ENCODE results near the gene CD99L2.

DNA sequence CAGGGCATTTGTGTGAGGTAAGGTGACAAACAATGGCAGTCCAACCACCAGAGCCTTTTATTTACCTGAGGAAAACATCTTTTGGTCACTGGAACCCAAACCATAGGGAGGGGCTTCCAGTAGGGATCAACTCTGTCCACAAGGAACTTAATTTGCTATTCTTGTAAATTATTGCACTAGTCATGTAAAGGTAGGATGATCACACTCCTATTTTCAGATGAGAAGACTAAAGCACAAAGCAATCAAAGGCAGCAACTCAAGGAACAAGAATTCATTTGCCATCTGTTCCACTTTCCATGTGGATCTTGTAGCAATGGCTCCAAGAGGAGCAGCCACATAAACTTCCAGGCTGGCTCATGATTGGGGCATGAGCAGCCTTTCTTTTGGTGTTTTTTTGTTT, 35.3 kb downstream of the CD99L2 start:
- no peak for TF ChIP-seq EZH2phosphoT487 (IDR thresholded peaks at IDR 0.05; ENCODE audit: borderline replicate concordance)
- TF ChIP-seq, protein P1, sequence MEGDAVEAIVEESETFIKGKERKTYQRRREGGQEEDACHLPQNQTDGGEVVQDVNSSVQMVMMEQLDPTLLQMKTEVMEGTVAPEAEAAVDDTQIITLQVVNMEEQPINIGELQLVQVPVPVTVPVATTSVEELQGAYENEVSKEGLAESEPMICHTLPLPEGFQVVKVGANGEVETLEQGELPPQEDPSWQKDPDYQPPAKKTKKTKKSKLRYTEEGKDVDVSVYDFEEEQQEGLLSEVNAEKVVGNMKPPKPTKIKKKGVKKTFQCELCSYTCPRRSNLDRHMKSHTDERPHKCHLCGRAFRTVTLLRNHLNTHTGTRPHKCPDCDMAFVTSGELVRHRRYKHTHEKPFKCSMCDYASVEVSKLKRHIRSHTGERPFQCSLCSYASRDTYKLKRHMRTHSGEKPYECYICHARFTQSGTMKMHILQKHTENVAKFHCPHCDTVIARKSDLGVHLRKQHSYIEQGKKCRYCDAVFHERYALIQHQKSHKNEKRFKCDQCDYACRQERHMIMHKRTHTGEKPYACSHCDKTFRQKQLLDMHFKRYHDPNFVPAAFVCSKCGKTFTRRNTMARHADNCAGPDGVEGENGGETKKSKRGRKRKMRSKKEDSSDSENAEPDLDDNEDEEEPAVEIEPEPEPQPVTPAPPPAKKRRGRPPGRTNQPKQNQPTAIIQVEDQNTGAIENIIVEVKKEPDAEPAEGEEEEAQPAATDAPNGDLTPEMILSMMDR (conservative IDR thresholded peaks at IDR 0.05; ENCODE audit: low read length), result no peak

All from Loucy (cell line).